H1 (cell line): ENCODE data around the gene FGF14. TPM values are rescaled to one million over a fixed set of nuclear protein-coding genes. Genes with fewer than 3 reads are reported as not detected.

ENCODE experiments used
- ASH2L ChIP-seq: fragments of 200-600, 300-600 bp; sonication (generic); IDR thresholded peaks from one replicate; pipeline ENCODE4 v1.7.1; 2017; ENCODE audit warnings: low read length
- EP300 ChIP-seq, 2 experiments: IDR thresholded peaks; 1 replicate in 1 of 2; 2 replicates in 1 of 2; pipeline ENCODE4 v1.6.1; 2011 to 2012; ENCODE audit warnings: low read depth in 2 of 2, low read length in 2 of 2, mild to moderate bottlenecking in 2 of 2, borderline replicate concordance in 1 of 2, inconsistent platforms in 1 of 2, moderate library complexity in 1 of 2
- SP1 ChIP-seq: IDR thresholded peaks from 2 replicates; pipeline ENCODE4 v1.6.1; 2011; ENCODE audit warnings: low read depth, low read length
- TAF1 ChIP-seq: IDR thresholded peaks from 2 replicates; pipeline ENCODE4 v1.6.1; 2011; ENCODE audit warnings: mild to moderate bottlenecking, low read depth, low read length
- TAF7 ChIP-seq: optimal IDR thresholded peaks from 2 replicates; pipeline ENCODE3; 2011; ENCODE audit warnings: low read depth, mild to moderate bottlenecking, inconsistent platforms, low read length, moderate library complexity, borderline replicate concordance
- polyA plus RNA-seq, 7 experiments: library from polyadenylated mRNA; depleted of rRNA in 3 of 7; stranded (reverse) in 5 of 7; unstranded in 2 of 7; fragments of >200 nt in 5 of 7; fragments of 200-250 nt in 2 of 7; gene quantifications; 1 replicate in 5 of 7; 2 replicates in 1 of 7; 4 replicates in 1 of 7; pipeline versions ENCODE4 v1.2.1 to v1.2.3, GENCODE V29; 2011 to 2013; ENCODE audit warnings: missing spikeins in 2 of 7, mixed read lengths in 2 of 7
- total RNA-seq: library from RNA; stranded (reverse); fragmentation: NEBNext Ultra II Directional; extraction: Animal tissue kit (Norgen Biotek cat#: 25700); gene quantifications from 2 replicates; pipeline ENCODE4 v1.2.1, GENCODE V29; 2021
- TF ChIP-seq, protein P1 (sequence below): IDR thresholded peaks from 2 replicates; pipeline ENCODE4 v1.6.1; 2012; ENCODE audit warnings: low read length, inconsistent platforms

Gene FGF14
- total and polyA plus RNA-seq, 2 of the 8 experiments (the other 6 are each of a cell fraction or from before 2014, with no cell fraction given), result 0.05 to 0.58 TPM

- TF ChIP-seq, protein P1, sequence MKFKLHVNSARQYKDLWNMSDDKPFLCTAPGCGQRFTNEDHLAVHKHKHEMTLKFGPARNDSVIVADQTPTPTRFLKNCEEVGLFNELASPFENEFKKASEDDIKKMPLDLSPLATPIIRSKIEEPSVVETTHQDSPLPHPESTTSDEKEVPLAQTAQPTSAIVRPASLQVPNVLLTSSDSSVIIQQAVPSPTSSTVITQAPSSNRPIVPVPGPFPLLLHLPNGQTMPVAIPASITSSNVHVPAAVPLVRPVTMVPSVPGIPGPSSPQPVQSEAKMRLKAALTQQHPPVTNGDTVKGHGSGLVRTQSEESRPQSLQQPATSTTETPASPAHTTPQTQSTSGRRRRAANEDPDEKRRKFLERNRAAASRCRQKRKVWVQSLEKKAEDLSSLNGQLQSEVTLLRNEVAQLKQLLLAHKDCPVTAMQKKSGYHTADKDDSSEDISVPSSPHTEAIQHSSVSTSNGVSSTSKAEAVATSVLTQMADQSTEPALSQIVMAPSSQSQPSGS, result no peak
- TF ChIP-seq TAF1, result no peak
- TF ChIP-seq ASH2L, result no peak
- TF ChIP-seq TAF7, result no peak
- no peak for TF ChIP-seq SP1
- no peak for TF ChIP-seq EP300 (IDR thresholded peaks at IDR 0.05; ENCODE audit: borderline replicate concordance in 1 of 2, low read depth in 2 of 2, low read length in 2 of 2)
Observed at GRCh38 chr13:102395174-102395573, 6.7 kb downstream of the FGF14 start (continued).
